Suppressor macrophage (primary cell): Measurements from ENCODE around the gene PADI6.

Experiments
- DNase-seq, 4 experiments: peaks; one replicate each; pipeline ENCODE4 v3.0.0-alpha.2; 2020 to 2022

PADI6 gene

DNA sequence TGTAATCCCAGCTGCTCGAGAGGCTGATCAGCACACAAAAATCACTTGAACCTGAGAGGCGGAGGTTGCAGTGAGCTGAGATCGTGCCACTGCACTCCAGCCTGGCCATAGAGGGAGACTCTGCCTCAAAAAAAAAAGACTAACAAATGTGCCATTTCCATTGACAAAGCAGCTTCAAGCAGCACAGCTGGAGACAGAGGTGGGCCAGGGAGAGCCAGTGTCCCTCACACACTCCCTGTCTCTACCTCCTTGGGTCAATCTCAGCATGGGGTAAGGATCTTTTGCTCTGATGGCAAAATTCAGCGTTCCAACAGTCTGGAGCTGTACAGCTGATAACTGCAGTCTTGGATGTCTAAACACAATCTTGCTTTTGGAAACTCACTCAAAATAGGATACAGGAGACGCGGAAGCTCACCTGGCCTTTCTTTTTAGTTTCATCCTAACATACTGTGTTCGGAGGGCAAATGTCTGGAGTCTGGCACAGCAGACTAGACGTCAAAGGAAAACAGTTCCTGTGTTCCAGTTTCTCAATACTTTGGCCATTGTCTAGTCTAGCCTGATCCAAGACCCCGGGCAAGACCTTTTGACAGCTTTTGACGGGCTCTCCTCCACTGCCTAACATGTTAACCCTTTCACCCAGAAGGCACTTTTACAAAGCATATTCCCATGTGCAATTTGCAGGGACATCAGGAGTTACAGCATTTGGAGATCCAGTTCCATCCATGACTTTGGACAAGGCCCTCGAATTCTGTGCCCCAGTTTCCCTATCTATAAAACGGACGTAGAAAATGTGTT lies 64.6 kb downstream of the PADI6 start:
- no peak for DNase-seq

DNA sequence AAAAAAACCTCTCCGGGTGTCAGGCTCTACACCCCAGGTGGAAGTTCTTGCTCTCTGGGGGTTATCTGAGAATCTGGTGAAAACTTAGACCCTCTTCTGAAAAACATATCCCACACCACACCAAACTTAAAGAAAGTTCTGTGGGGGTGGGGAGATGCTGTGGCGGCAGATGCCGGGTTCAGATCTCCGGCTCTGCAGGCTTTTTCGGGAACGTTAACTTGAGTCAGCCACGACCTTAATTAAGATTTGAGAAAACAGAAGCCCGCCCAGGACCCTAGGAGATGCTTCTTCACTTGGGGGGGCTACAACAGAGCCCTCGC lies 65.2 kb downstream of the PADI6 start:
- DNase-seq = no peak

DNA sequence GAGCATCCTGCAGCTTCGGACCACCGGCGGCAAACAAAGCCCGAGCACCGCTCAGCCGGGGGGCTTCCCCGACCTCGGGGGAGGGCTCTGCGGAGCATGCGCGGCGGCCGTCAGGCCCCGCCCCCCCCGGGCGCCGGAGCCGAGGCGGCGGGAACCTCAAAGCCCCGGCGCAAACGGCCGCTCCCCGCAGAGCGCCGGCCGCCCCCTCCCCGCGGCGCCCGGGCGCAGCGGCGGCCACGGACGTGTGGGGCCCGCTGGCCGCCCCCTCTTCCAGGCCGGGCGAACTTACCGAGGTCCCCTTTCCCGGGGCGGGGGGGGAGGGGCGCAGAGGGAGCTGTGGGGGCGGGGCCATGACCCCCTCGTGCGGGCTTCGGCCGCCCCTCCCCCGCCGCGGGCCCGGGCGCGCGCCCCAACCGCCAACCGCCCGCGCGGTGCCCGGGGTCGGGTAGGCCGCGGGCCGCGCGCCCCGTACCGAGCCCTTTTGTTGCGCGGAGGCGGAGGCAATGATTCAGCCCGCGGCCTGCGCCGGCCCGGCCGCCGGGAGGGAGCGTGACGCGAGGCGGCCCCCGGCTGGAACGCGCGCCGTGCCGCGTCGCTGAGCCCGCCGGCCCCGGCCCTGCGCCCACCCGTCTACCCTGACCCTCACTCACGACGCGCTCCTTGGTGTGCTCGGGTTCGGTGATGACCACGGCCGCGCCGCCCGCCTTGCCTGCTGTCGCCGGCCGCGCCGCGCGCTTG lies 65.8 kb downstream of the PADI6 start:
- peak; percentile 61 to 85 (median 76) for DNase-seq

DNA sequence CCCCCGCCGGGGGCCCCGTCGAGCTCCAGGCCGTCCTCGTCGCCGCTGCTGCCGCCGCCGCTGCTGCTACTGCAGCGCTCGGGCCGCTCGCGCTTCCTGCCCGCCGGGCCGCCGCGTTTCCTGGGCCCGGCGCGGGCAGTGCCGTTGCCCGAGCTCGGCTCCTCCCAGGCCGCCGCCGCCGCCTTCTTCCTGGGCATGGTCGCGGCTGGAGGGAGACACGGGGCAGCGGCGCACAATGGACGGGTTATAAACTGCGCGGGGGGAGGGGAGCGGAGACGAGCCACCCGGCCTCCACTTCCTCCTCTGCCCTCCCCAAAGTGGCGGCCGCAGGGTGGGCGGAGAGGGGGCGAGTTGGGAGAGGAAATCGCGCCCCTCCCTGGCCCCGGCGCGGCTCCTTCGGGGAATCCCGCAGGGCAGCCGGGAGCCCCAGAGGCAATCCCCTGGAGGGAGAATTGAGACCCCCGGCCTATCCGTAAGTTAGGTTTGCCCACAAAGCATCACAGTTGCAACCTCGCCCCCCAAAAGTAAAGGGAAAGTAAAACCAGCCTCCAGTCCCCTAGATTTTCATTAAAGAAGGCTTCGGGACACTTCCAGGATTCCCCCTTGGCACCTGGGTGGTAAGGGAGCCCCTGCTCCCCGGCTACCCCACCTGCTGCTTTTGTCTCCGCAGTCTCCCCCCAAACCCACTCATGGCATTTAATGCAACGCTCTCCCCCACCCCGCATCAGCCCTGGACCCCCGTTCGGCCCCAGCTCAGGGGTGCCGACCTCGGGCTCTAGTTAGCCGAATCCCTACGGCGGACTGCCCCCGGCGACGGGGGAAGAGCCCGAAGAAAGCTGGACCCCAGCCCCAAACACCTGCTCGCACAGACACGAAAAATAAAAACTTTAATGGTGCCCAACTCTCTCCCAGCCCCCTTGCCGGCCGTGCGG lies 66.6 kb downstream of the PADI6 start:
- peak; percentile 89 to 96 (median 93) for DNase-seq

DNA sequence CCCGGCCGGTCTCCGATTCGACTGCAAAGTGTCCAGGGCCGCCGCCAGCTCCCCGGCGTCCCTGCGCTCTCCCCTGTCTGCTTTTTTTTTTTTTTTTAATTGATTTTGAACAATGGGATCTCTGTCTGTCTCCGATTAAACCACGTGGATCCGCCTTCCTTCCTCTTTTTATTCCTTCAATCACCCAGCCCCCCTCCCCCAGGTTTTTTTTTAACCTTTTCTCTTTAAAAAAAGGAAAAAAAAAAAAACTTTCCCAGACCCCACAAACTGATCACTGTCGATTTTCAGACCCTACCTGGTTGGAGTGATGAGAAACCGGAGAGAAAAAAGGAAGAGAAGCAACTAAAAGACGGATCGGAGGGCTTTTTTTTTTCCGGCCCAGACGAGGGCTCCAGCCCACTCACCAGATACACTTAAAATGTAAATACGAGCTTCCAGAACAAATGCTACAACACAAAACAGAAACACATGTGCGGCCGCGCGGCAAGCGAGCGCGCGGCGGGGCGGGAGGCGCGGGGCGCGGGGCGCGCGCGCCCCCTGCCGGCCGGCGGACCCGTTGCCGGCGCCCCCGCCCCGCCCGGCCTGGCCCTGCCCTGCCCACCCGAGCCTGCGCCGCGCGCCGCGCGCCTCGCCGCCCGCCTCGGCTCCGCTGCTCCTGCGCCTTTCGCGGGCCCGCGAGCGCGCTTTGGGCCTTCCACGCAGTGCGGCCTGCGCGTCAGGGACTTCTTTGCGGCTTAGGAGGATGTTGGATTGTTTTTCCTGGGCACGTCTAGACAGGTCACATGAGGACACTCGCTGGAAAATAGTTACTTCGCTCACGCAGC lies 67.5 kb downstream of the PADI6 start, which contains the start of gene RCC2:
RCC2 (minus strand) TSS at position 428 of the 824 bp plus-strand sequence. CDS start 1,163 bp downstream, outside the sequence.
- peak; percentile 77 to 93 (median 86) for DNase-seq

DNA sequence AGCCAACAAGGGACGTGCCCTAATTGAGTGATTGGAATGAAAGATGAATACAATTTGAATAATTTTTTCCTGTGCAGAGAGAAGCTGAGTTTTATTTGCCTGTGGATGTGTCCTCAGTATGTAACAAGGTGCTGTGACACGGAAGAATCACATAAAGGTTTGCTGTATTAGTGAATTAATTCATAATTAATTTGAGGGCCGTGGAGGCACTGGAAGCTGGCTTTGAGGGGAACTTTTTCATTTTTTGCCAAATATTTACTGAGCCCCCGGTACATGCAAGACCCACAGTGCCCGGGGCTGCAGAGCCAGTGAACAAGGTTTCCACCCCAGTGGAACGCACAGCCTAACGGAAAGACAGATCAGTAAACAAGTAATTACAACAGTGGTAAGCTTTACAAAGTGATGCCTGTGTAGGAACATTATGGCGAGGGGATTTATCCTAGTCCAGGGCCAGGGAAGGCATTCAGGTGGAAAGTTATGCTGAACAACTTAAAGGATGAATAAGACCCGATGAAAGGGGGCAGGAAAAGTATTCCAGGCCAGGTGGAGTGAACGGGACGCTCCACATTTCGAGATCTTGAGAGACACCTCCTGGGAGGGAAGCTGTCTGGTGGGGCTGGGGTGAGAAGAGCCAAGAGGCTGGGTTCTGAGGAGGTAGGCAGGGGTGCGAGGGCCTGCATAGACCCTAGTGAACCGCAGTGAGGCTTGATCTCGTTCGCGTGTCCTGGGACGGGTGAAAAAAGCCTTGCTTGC lies 68.3 kb downstream of the PADI6 start:
- no peak for DNase-seq

DNA sequence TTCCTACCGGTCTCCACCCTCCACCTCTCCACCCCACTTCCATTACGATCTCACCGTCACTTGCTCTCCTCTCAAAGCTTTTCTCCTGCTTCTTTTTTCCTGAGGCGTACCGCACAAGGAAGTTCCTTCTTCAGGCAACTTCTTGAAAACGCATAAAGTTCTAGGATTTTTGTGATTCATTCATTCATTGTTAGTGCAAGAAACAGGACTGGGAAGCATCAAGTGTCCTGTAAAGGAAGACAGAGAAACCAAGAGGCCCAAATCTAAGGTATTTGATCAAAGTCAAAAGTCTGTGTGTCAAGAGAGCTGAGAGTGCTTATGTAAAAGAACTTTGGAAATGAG lies 68.8 kb downstream of the PADI6 start:
- DNase-seq = peak in 1 of 4 experiments; percentile 24

DNA sequence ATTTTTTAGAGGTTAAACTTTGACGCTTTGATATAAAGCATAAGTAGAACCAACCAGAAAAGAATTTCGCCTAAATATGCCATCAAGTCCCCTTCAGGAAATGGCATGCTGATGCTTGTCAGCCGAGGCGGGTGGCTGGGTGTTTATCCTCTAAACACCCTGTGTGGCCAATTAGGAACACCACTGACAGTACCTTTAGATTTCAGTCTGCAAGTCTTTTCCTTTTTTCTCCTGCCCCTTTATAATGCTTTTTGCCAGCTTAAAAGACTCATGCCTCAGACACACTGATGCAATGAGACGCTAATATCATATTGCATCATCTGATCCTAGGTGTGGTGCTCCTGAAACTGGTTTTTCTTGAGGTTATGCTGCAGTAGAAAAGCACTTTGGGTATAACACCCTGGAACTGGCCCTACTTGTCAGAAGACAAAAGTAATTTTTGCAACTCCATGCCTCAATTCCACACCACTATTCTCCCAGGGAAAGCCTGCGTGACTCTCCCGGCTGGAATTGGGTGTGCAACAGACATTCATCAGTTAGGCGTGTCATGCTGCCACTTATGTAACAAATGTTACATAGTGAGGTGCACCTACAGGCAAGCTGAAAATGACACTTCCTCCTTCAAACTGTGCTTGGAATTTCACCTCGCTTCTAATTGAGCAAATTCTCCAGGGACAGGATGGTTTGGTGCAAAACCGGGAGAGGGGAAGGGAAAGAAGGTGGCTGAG lies 69.4 kb downstream of the PADI6 start:
- DNase-seq = peak; percentile 17 to 34 (median 26)

DNA sequence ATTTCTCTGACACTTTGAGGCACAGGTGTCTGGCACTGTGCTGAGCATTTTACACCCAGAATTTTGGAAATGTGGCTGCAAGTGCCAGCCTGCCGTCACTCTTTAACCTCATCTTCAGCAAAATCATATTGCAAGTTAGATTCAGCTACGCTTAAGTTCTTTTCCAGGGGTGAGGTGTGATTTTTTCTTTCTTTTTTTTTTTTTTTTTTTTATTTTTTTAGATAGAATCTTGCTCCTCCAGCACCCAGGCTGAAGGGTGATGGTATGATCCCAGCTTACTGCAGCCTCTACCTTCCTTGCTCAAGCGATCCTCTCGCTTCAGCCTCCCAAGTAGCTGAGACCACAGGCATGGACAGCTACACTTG lies 70.0 kb downstream of the PADI6 start:
- no peak for DNase-seq

DNA sequence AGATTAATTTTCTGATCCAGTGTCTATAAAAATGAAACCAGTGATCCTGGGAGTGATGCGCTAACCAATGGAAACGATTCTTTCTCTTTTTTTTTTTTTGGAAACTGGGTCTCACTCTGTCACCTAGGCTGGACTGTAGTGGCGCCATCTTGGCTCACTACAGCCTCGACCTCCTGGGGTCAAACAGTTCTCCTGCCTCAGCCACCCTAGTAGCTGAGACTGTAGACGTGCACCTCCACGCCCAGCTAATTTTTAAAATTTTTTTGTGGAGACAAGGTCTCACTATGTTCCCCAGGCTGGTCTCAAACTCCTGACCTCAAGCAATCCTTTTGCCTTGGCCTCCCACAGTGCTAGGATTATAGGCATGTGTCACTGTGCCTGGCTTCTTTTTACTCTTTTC lies 70.8 kb downstream of the PADI6 start:
- no peak for DNase-seq

DNA sequence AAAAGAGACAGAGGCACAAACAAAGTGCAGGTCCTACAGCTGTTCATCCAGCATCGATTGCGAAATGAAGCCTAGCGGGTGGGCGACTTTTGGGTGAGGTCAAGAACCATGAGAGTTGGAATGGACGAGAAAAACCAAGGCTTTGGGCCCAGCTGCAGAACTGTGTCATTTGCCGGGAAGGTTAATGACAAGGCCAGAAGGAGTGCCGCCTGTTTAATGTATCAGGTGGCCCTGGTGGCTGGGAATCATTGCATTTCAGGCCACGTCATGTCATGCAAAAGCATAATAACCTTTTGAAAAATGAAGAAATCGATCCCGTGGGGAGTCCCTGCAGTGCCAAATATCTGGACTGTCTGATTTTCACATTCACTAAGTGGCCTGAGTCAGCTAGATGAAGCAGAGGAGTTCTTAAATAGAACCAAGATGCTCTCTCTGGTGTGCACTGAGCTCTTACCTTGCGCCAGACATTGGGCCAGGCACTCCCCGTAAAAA lies 75.6 kb downstream of the PADI6 start:
- no peak for DNase-seq
